GM12875 (cell line): Measurements from ENCODE around the gene MRPL37.
"Not testable (repeated sequence)": the region's sequence is repeated elsewhere in the genome, so short reads cannot be mapped to it uniquely, and the experiment has no call there.

Experiments used
- H3K4me3 ChIP-seq: one replicate; pipeline ENCODE4 v1.5.1; 2011; ENCODE audit warnings: low read depth, low read length, control low read depth
- CTCF ChIP-seq: IDR thresholded peaks from 2 replicates; pipeline ENCODE4 v1.5.1; 2011; ENCODE audit warnings: low read depth, mild to moderate bottlenecking, control low read depth, inconsistent platforms, low read length, moderate library complexity, borderline replicate concordance; ENCODE audit not compliant: insufficient read depth

Gene MRPL37

GRCh38 chr1:54200519-54200997 is 591 bp downstream of the MRPL37 start:
- peak overlapping the region; percentile 89 for H3K4me3 ChIP-seq
- TF ChIP-seq CTCF = no peak

GRCh38 chr1:54204199-54204598 is 4.2 kb downstream of the MRPL37 start:
- H3K4me3 ChIP-seq = no peak overlapping the region
- no peak for TF ChIP-seq CTCF

GRCh38 chr1:54207287-54207686 is 7.3 kb downstream of the MRPL37 start:
- no peak overlapping the region for H3K4me3 ChIP-seq
- no peak for TF ChIP-seq CTCF

GRCh38 chr1:54207896-54208295 is 7.9 kb downstream of the MRPL37 start:
- H3K4me3 ChIP-seq = not testable (repeated sequence)

GRCh38 chr1:54212872-54213271 is 12.9 kb downstream of the MRPL37 start:
- no peak for TF ChIP-seq CTCF

GRCh38 chr1:54215523-54215922 is 15.6 kb downstream of the MRPL37 start:
- no peak for TF ChIP-seq CTCF

More at GRCh38 chr1:54212872-54213271, 12.9 kb downstream of the MRPL37 start:
- no peak overlapping the region for H3K4me3 ChIP-seq

GRCh38 chr1:54218883-54219687 is 19.1 kb downstream of the MRPL37 start:
- H3K4me3 ChIP-seq = no peak overlapping the region
- no peak for TF ChIP-seq CTCF

More at GRCh38 chr1:54215523-54215922, 15.6 kb downstream of the MRPL37 start:
- H3K4me3 ChIP-seq = no peak overlapping the region

- no peak for TF ChIP-seq CTCF
- no peak overlapping the region for H3K4me3 ChIP-seq
These were observed 19.7 kb downstream of the MRPL37 start for GRCh38 chr1:54219688-54220003.
